Mucosa of descending colon (tissue), 3 donors: Measurements from ENCODE around the gene KRT5. TPM values are rescaled to one million over a fixed set of nuclear protein-coding genes. Genes with fewer than 3 reads are reported as not detected.

ENCODE experiments used
- ATAC-seq: fragments of 200-7000 bp; cut with Tn5 transposase; one replicate; pipeline ENCODE4 v1.9.1; 2020; ENCODE audit warnings: mild to moderate bottlenecking, moderate library complexity
- DNase-seq, 3 donors: peaks; one replicate each; pipeline ENCODE4 v3.0.0-alpha.2; 2020
- H3K36me3 ChIP-seq: fragments of 200-600 bp; one replicate; pipeline ENCODE4 v1.8.0; 2021; ENCODE audit warnings: low read depth, mild to moderate bottlenecking
- H3K4me1 ChIP-seq: fragments of 200-600 bp; one replicate; pipeline ENCODE4 v1.8.0; 2021; ENCODE audit warnings: low read depth, mild to moderate bottlenecking
- H3K4me3 ChIP-seq: fragments of 200-600 bp; one replicate; pipeline ENCODE4 v1.8.0; 2021; ENCODE audit warnings: mild to moderate bottlenecking
- H3K9me3 ChIP-seq: fragments of 200-600 bp; one replicate; pipeline ENCODE4 v1.8.0; 2021; ENCODE audit warnings: mild to moderate bottlenecking
- CTCF ChIP-seq: fragments of 200-600 bp; IDR thresholded peaks from one replicate; pipeline ENCODE4 v1.8.0; 2022; ENCODE audit warnings: antibody characterized with exemption, mild to moderate bottlenecking
- intact Hi-C, 2 donors: fragments of 100-400 bp; cut with DNase I in 1 of 2; cut with micrococcal nuclease in 1 of 2; formaldehyde crosslinking; loops; one replicate each; pipeline versions ENCODE4 v1.11.0 to v1.11.1; 2022; cut with DNase I, micrococcal nuclease
- total RNA-seq, 3 donors: library from RNA; stranded (reverse); fragmentation: NEBNext Ultra II Directional in 2 of 3; extraction: Animal tissue kit (Norgen Biotek cat#: 25700) in 2 of 3; gene quantifications; one replicate each; pipeline versions ENCODE4 v1.2.1 to v1.2.4, GENCODE V29; 2021 to 2023
- donor health status: DM: no; HTN: no; CAD: no; lungs with moderate emphysema.
- donor health status: DM: no; HTN: no; CAD: no.
- donor health status: DM: no; HTN: yes; CAD: no.

KRT5 gene
- total RNA-seq, 3 donors from 2014 or later: 1.6 TPM; not detected in 2

DNA sequence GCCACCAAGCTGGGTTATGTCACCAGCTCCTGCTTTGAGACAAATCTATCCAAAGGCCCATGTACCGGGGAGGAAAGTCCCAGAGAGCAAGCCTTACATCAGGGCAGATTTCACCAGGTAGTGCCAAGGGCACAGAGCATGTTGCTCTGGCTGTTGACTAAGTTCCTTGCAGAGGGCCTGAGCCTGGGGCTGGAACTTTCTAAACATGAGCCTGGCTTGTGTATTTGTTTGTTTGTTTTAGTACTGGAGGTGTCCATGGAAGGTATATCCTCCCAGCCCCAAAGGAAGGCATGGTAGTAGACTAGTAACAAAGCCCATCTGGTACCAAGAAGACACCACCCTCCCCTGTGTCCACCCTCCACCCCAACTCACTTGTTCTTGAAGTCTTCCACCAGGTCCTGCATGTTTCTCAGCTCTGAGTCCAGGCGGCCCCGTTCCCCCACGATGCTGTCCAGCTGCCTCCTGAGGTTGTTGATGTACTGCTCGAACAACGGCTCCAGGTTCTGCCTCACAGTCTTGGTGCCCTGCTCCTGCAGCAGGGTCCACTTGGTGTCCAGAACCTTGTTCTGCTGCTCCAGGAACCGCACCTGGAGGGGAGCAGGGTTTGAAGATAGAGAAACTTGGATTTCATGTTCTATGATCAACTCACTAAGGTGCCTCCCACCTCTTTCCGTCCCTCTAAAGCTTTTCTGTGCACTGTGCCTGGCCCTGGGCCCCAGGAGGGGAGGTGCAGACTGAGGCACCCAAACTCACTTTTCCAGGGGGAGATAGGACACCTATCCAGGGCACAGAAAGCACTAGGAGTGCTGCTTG is 1.4 kb downstream of the KRT5 start:
- H3K36me3 ChIP-seq: no peaks in the 10 kb centered on the region
- no peak overlapping the region for H3K4me3 ChIP-seq
- H3K9me3 ChIP-seq: no peaks in the 10 kb centered on the region
- intact Hi-C loops: no loop called here
- no peak for TF ChIP-seq CTCF
- no peak for DNase-seq
- no peak for ATAC-seq
- no peaks in the 10 kb centered on the region for H3K4me1 ChIP-seq

- no peak for DNase-seq
- ATAC-seq: no peak
- no peak overlapping the region for H3K4me3 ChIP-seq
- intact Hi-C loops: no loop called here
- no peaks in the 10 kb centered on the region for H3K36me3 ChIP-seq
- H3K4me1 ChIP-seq: no peaks in the 10 kb centered on the region
- TF ChIP-seq CTCF: no peak
- H3K9me3 ChIP-seq: no peaks in the 10 kb centered on the region
These were observed 2.3 kb downstream of the KRT5 start for GRCh38 chr12:52517888-52518287.

DNA sequence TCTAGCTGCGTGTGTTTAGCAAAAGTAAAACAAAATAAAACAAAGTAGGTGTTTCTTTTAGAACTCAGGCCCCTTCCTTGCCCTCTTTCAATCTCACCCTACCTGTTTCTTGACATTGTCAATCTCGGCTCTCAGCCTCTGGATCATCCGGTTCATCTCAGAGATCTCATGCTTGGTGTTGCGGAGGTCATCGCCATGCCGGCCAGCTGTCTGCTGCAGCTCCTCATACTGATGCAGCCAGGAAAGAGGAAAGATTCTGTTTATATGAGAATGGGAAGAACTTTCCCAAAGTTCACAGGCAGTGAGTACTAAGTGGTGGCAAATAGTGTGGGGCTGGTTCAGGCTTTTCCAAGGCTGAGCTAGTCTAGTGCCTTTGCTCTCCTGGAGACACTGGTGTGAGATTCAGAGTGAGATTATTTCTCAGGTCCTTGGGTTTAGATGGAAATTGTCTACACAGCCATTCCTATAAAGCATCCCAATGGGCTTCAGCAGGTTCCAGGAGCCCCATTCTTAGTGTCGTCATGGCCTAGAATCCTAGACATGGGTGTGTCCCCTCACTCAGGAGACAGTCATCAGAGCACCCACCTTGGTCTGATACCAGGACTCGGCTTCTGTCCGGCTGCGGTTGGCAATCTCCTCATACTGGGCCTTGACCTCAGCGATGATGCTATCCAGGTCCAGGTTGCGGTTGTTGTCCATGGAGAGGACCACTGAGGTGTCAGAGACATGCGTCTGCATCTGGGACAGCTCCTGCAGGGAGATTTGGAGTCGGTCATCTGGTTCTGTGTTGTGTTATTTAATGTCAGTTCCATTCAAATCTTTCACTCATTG is 3.0 kb downstream of the KRT5 start:
- Histone ChIP-seq H3K4me1 (no peaks in the 10 kb centered on the region), H3K4me3 (no peak overlapping the region), H3K36me3 (no peaks in the 10 kb centered on the region), H3K9me3 (no peaks in the 10 kb centered on the region)
- TF ChIP-seq CTCF: no peak
- DNase-seq: no peak
- ATAC-seq: no peak
- intact Hi-C loops: no loop called here

DNA sequence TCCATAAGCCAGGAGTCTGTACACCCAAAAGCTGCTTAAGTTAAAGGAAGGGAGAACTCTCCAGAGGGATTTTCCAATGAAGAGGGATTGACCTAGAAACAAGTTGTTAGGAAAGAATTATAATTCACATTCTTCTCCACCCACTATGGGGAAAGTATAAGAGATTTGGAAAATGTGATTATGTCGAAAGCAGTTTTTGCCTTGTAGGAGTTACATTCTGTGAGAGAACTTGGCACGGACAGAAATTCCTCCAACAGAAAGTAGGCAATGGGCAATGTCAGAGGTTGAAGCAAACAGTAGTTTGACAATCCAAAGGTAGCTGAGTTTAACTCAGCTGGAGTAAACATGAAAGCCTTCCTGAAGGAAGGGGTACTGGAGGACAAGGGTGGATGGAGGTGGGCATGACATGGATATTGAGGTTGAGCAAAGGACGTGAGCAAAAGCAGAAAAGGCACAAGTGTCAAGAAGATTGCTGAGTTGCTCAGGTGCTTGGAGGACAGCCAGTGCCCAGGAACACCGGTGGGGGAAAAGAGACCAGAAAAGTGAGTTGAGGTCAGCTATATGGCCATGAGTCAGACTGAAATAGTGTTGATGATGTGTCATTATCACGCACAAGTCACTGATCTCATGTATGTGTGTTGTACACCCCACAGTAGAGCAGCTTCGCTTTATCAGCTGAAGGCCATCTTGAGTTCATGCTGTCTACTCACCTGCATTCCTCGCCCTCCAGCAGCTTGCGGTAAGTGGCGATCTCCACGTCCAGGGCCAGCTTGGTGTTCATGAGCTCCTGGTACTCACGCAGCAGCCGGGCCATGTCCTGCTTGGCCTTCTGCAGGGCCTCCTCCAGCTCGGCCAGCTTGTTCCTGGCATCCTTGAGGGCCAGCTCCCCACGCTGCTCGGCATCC is 4.0 kb downstream of the KRT5 start:
- intact Hi-C loops: no loop called here
- H3K4me3 ChIP-seq: no peak overlapping the region
- ATAC-seq (no peak), DNase-seq (no peak)
- no peaks in the 10 kb centered on the region for H3K9me3 ChIP-seq
- no peaks in the 10 kb centered on the region for H3K4me1 ChIP-seq
- no peaks in the 10 kb centered on the region for H3K36me3 ChIP-seq
- no peak for TF ChIP-seq CTCF

DNA sequence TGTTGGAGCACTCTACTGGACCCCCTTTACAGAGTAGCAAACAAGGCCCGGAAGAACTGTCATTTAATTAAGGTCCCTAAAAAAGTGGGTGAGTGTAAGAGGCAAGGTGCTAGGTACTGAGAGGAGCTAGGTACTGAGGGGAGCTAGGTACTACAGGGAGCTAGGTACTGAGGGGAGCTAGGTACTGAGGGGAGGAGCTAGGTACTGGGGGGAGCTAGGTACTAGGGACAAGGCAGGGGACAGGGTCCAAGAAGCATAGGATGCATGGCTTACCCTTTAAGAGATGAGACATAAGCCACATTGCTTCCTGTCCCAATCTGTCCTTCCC is 4.9 kb downstream of the KRT5 start:
- intact Hi-C loops: no loop called here
- DNase-seq: no peak

More for the DNA sequence above, 4.9 kb downstream of the KRT5 start:
- Histone ChIP-seq H3K4me3 (no peak overlapping the region), H3K36me3 (no peaks in the 10 kb centered on the region), H3K9me3 (no peaks in the 10 kb centered on the region), H3K4me1 (no peaks in the 10 kb centered on the region)
- no peak for TF ChIP-seq CTCF
- no peak for ATAC-seq
